Renal cortical epithelial cell (primary cell): ENCODE measurements around the gene ELK3. TPM values are rescaled to one million over a fixed set of nuclear protein-coding genes. Genes with fewer than 3 reads are reported as not detected.

ENCODE experiments used
- DNase-seq: peaks from one replicate; pipeline ENCODE4 v3.0.0-alpha.2; 2011; ENCODE audit warnings: low read depth
- total RNA-seq: library from RNA; depleted of rRNA; stranded (reverse); fragments of >200 nt; gene quantifications from 2 replicates; pipeline ENCODE4 v1.2.3, GENCODE V29; 2014

Gene ELK3
- 22.9 and 26.7 TPM in 2 replicates for total RNA-seq

- peak; percentile 66 for DNase-seq
These were observed at the start of gene ELK3 for GRCh38 chr12:96193725-96194575. ELK3 (plus strand) TSS chr12:96194375.

GRCh38 chr12:96146747-96147146, 47.4 kb upstream of the ELK3 start:
- DNase-seq = no peak

- DNase-seq = no peak
These were observed 43.7 kb upstream of the ELK3 start for GRCh38 chr12:96150442-96150841.

- DNase-seq = no peak
These were observed 42.0 kb upstream of the ELK3 start for GRCh38 chr12:96152164-96152563.

- no peak for DNase-seq
These were observed 40.9 kb upstream of the ELK3 start for GRCh38 chr12:96153131-96153725.

- DNase-seq = no peak
These were observed 39.0 kb upstream of the ELK3 start for GRCh38 chr12:96155181-96155580.

- peak; percentile 79 for DNase-seq
These were observed 38.4 kb upstream of the ELK3 start for GRCh38 chr12:96155781-96156180.

GRCh38 chr12:96156211-96156610, 38.0 kb upstream of the ELK3 start:
- DNase-seq = no peak

GRCh38 chr12:96157427-96157826, 36.7 kb upstream of the ELK3 start:
- no peak for DNase-seq

- no peak for DNase-seq
These were observed 29.0 kb upstream of the ELK3 start for GRCh38 chr12:96164951-96165811.

GRCh38 chr12:96166765-96167164, 27.4 kb upstream of the ELK3 start:
- no peak for DNase-seq

- DNase-seq = no peak
These were observed 26.7 kb upstream of the ELK3 start for GRCh38 chr12:96167492-96167891.

- no peak for DNase-seq
These were observed 23.8 kb upstream of the ELK3 start for GRCh38 chr12:96170328-96170727.

- DNase-seq = no peak
These were observed 23.4 kb upstream of the ELK3 start for GRCh38 chr12:96170762-96171161.

- DNase-seq = no peak
These were observed 22.3 kb upstream of the ELK3 start for GRCh38 chr12:96171905-96172304.

- DNase-seq = no peak
These were observed 21.2 kb upstream of the ELK3 start for GRCh38 chr12:96172981-96173380.

- no peak for DNase-seq
These were observed 17.6 kb upstream of the ELK3 start for GRCh38 chr12:96176575-96176974.

- no peak for DNase-seq
These were observed 17.2 kb upstream of the ELK3 start for GRCh38 chr12:96177013-96177412.

- no peak for DNase-seq
These were observed 10.3 kb upstream of the ELK3 start for GRCh38 chr12:96183734-96184370.

GRCh38 chr12:96185914-96186313, 8.3 kb upstream of the ELK3 start:
- no peak for DNase-seq

- no peak for DNase-seq
These were observed 7.4 kb upstream of the ELK3 start for GRCh38 chr12:96186607-96187301.
